ENCODE measurements around the gene SP140L.
"Not testable (repeated sequence)": the region's sequence is repeated elsewhere in the genome, so short reads cannot be mapped to it uniquely, and the experiment has no call there.

SP140L gene

GRCh38 chr2:230323385-230324106 is 3.4 kb upstream of the SP140L start:
- DNase-seq (ENCODE audit: low read depth), result no peak

- no peak for DNase-seq (ENCODE audit: low read depth)
Observed at GRCh38 chr2:230324503-230324902, 2.5 kb upstream of the SP140L start.

- DNase-seq (ENCODE audit: low read depth), result no peak
Observed at GRCh38 chr2:230325316-230326243, 1.4 kb upstream of the SP140L start.

GRCh38 chr2:230327418-230328154 is 593 bp downstream of the SP140L start:
- no peak for DNase-seq (ENCODE audit: low read depth)

- no peak for DNase-seq (ENCODE audit: low read depth)
Observed at GRCh38 chr2:230328155-230328458, 1.1 kb downstream of the SP140L start.

GRCh38 chr2:230329946-230330605 is 3.1 kb downstream of the SP140L start:
- DNase-seq (ENCODE audit: low read depth), result no peak

- DNase-seq (ENCODE audit: low read depth), result no peak
Observed at GRCh38 chr2:230330725-230331124, 3.7 kb downstream of the SP140L start.

- DNase-seq (ENCODE audit: low read depth), result no peak
Observed at GRCh38 chr2:230335461-230335863, 8.5 kb downstream of the SP140L start.

- no peak for DNase-seq (ENCODE audit: low read depth)
Observed at GRCh38 chr2:230335864-230336506, 9.0 kb downstream of the SP140L start.

- not testable (repeated sequence) for DNase-seq (ENCODE audit: low read depth)
Observed at GRCh38 chr2:230341936-230342528, 15.0 kb downstream of the SP140L start.

GRCh38 chr2:230343041-230343624 is 16.1 kb downstream of the SP140L start:
- not testable (repeated sequence) for DNase-seq (ENCODE audit: low read depth)

- no peak for DNase-seq (ENCODE audit: low read depth)
Observed at GRCh38 chr2:230343747-230344146, 16.8 kb downstream of the SP140L start.

GRCh38 chr2:230346465-230346864 is 19.5 kb downstream of the SP140L start:
- no peak for DNase-seq (ENCODE audit: low read depth)

- DNase-seq (ENCODE audit: low read depth), result no peak
Observed at GRCh38 chr2:230346921-230347533, 20.0 kb downstream of the SP140L start.

GRCh38 chr2:230347659-230348305 is 20.8 kb downstream of the SP140L start:
- DNase-seq (ENCODE audit: low read depth), result no peak

- no peak for DNase-seq (ENCODE audit: low read depth)
Observed at GRCh38 chr2:230348787-230349186, 21.8 kb downstream of the SP140L start.

- DNase-seq (ENCODE audit: low read depth), result no peak
Observed at GRCh38 chr2:230356084-230356483, 29.1 kb downstream of the SP140L start.

- no peak for DNase-seq (ENCODE audit: low read depth)
Observed at GRCh38 chr2:230358305-230358704, 31.3 kb downstream of the SP140L start.

GRCh38 chr2:230360028-230360427 is 33.0 kb downstream of the SP140L start:
- no peak for DNase-seq (ENCODE audit: low read depth)
